Right lobe of liver (tissue), 4 donors: ENCODE results near the gene MEX3A.

Experiments
- CTCF ChIP-seq, 4 donors: fragments of 200-600 bp in 3 of 4; fragments of 450-650 bp in 1 of 4; IDR thresholded peaks; one replicate each; pipeline versions ENCODE4 v1.5.1 to v1.8.0; 2016 to 2022; ENCODE audit warnings: antibody characterized with exemption in 4 of 4, mild to moderate bottlenecking in 2 of 4
- POLR2A ChIP-seq: fragments of 450-650 bp; IDR thresholded peaks from one replicate; pipeline ENCODE4 v1.6.1; 2017; ENCODE audit warnings: antibody characterized with exemption, mild to moderate bottlenecking
- donor health status: DM: no; HTN: no; CAD: no.
- donor health status: DM: no; HTN: no; CAD: no.
- donor health status: DM: no; HTN: yes; CAD: no.

GRCh38 chr1:156082309-156083091, at the start of gene MEX3A:
- TF ChIP-seq CTCF (IDR thresholded peaks at IDR 0.05) (no peak), POLR2A (no peak)
